ENCODE data around the gene ZCCHC24.

ZCCHC24 gene

DNA sequence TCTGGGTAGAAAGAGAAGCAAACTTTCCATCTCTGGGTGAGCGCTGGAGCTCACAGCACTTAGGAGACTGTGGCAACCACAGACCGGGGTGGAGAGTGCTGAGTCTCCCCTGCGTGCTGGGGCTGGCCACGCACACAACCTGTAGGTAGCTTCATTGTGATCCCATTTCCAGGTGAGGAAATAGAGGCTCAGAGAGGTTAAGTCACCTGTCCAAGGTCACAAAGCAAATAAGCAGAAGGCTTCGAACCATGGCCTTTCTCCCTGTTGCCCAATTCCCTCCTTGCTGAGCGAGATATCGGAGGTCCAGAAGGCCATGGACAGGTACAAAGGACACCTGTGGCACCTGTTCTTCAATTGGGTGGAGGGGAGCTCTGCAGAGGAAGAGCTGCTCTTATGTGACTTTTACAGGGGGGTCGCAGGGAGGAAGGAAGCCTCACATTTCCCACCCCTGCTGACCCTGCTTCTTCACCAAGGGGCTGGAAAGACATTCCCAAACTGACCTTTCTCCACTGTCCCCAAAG lies 39.4 kb downstream of the ZCCHC24 start:
- Histone ChIP-seq H3K9me3 (ENCODE audit: low read length) (no peaks in the 10 kb centered on the region), H3K36me3 (ENCODE audit: insufficient read depth, low read length) (no peaks in the 10 kb centered on the region), H3K4me1 (ENCODE audit: insufficient read depth, low read length) (peaks cover 20% of the 10 kb centered on the region), H2AFZ (ENCODE audit: low read depth, low read length) (no peak overlapping the region), H3K4me3 (ENCODE audit: low read length) (no peak overlapping the region), H3K27me3 (ENCODE audit: insufficient read depth, low read length) (no peaks in the 10 kb centered on the region)

DNA sequence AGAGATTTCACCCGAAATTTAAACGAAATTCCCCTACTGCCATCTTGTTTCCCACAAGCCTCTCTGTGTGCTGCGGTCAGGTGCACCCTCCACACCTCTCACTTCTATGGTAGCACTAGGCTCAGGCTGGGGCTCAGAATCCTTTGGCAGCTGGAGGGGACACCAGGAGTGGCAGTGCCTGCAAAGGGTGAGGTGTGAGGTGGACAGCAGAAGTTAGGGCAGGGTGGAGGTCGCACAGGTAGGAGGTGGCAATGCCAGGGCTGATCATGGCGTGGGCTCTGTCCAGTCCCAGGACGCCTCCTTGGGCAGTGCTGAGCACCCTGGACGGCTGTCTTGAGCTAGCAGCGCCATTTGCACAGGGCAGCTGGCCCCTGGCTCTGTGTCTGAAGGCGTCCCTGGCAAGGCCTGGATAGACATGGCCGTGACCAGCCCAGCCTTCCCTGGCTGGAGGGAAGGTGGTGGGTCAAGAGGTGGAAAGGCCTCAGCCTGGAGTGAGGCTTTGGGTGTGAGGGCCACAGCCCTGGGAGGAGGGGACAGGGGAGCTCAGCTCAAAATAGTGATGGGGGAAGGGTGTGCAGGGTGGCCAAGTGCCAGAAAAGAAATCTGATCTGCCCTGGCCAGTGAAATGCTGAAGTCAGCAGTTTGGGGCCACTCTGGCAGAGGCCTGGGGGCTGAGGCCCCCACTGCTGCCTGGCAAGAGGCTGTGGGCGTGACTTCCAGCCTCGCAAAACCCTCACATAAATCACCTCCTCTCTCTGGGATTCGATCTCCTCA lies 40.0 kb downstream of the ZCCHC24 start:
- peaks cover 20% of the 10 kb centered on the region for H3K4me1 ChIP-seq (ENCODE audit: insufficient read depth, low read length)
- no peaks in the 10 kb centered on the region for H3K9me3 ChIP-seq (ENCODE audit: low read length)
- no peak overlapping the region for H3K4me3 ChIP-seq (ENCODE audit: low read length)
- no peaks in the 10 kb centered on the region for H3K27me3 ChIP-seq (ENCODE audit: insufficient read depth, low read length)
- no peaks in the 10 kb centered on the region for H3K36me3 ChIP-seq (ENCODE audit: insufficient read depth, low read length)
- H2AFZ ChIP-seq (ENCODE audit: low read depth, low read length) = no peak overlapping the region

DNA sequence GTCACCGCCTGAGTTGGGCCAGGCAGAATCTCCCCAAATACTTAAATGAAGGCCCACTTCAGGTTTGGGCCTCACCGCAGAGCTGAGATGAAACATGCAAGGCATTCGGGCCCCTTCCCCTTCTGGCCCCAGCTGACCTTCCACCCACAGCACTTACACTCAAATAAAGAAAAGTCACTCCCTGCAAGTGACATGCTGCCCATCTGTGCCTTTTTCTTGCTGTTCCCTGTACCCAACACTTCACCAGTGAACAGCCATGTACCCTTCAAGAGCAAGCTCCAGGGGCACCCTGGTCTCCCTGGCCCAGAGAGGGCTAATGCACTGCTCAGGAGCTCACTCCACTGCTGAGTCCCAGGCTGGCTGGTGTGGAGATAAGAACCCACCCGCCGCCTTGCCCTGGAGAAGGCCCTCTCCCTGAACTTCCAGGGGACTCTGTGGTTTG lies 40.7 kb downstream of the ZCCHC24 start:
- Histone ChIP-seq H3K27me3 (ENCODE audit: insufficient read depth, low read length) (no peaks in the 10 kb centered on the region), H3K4me3 (ENCODE audit: low read length) (no peak overlapping the region), H2AFZ (ENCODE audit: low read depth, low read length) (no peak overlapping the region), H3K4me1 (ENCODE audit: insufficient read depth, low read length) (peaks cover 22% of the 10 kb centered on the region), H3K36me3 (ENCODE audit: insufficient read depth, low read length) (no peaks in the 10 kb centered on the region), H3K9me3 (ENCODE audit: low read length) (no peaks in the 10 kb centered on the region)

GRCh38 chr10:79404231-79404609 lies 41.2 kb downstream of the ZCCHC24 start:
- no peaks in the 10 kb centered on the region for H3K9me3 ChIP-seq (ENCODE audit: low read length)
- H3K27me3 ChIP-seq (ENCODE audit: insufficient read depth, low read length) = no peaks in the 10 kb centered on the region
- H3K36me3 ChIP-seq (ENCODE audit: insufficient read depth, low read length) = no peaks in the 10 kb centered on the region
- no peak overlapping the region for H3K4me3 ChIP-seq (ENCODE audit: low read length)
- no peak overlapping the region for H2AFZ ChIP-seq (ENCODE audit: low read depth, low read length)
- H3K4me1 ChIP-seq (ENCODE audit: insufficient read depth, low read length) = peaks cover 26% of the 10 kb centered on the region

DNA sequence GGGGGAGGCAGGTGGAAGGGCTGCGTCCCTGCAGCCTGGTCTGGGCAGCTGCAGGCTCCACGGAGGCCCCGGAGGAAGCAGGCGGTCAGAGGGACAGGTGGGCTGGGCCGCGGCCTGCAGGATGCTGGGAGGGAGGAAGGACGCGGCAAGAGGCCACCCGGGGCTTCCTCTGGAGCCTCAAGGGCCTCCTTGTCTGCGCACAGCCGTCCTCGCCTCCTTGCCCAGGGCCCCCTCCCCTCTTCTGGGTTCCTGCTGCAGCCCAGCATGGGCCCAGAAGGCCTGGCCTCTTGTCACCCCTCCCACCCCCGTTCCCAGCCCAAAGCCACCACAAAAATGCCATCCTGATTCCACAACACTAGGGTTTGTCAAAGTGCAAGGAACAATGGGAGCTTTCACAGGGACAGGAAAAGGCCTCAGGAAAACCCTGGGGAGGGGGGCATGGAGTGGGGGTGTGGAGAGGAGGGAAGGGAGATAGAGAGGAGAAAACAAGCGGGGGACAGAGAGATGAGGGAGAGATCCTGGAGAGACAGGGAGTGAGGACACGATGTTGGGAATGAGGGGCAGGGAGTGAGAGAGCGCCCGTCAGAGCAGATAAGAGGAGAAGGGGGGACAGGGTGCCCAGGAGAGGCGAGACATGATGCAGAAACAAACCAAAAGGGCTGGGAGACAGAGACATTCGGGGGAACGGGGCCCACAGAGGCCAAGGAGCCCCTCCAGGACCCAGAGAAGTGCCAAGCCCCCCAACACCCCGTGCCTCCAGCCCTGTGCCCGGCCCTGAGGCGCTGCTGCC lies 41.8 kb downstream of the ZCCHC24 start:
- H3K4me1 ChIP-seq (ENCODE audit: insufficient read depth, low read length) = peaks cover 32% of the 10 kb centered on the region
- no peak overlapping the region for H3K4me3 ChIP-seq (ENCODE audit: low read length)

DNA sequence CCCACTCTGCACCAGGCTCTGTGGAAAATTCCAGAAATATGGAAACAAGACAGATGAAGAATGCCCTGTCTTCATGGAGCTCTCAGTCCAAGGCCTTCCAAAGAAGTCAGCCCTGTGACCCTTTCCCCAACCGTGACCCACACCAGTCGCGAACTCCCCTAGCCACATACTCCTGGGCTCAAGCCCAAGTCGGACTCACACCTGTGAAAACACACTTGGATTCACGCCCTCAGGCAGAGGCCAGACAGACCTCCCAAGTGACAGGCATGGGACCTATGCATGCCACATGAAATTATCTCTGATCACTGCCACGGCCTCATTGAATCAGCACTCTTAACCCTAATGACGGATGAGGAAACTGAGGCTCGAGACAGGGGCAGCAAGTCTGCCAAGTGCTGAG lies 42.5 kb downstream of the ZCCHC24 start:
- Histone ChIP-seq H3K4me1 (ENCODE audit: insufficient read depth, low read length) (peaks cover 36% of the 10 kb centered on the region), H3K36me3 (ENCODE audit: insufficient read depth, low read length) (no peaks in the 10 kb centered on the region), H2AFZ (ENCODE audit: low read depth, low read length) (no peak overlapping the region), H3K4me3 (ENCODE audit: low read length) (no peak overlapping the region), H3K9me3 (ENCODE audit: low read length) (no peaks in the 10 kb centered on the region), H3K27me3 (ENCODE audit: insufficient read depth, low read length) (no peaks in the 10 kb centered on the region)

More for the DNA sequence above, 41.8 kb downstream of the ZCCHC24 start:
- no peaks in the 10 kb centered on the region for H3K27me3 ChIP-seq (ENCODE audit: insufficient read depth, low read length)
- no peaks in the 10 kb centered on the region for H3K9me3 ChIP-seq (ENCODE audit: low read length)
- no peak overlapping the region for H2AFZ ChIP-seq (ENCODE audit: low read depth, low read length)
- H3K36me3 ChIP-seq (ENCODE audit: insufficient read depth, low read length) = no peaks in the 10 kb centered on the region

DNA sequence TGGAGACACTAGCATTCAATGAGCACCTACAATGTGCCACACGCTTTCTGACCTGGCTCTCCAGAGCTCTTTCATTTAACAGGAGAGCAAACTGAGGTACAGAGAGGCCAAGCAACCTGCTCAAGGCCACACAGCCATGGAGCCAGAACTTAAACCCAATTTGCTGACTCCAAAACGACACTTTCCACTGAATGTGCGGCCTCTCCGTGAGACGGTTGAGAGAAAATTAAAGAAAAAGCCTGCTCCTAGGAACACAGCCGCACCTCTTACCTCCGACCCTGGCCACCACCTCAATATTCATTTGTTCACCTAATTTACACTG lies 42.8 kb downstream of the ZCCHC24 start:
- Histone ChIP-seq H3K4me1 (ENCODE audit: insufficient read depth, low read length) (peaks cover 36% of the 10 kb centered on the region), H3K4me3 (ENCODE audit: low read length) (no peak overlapping the region)

GRCh38 chr10:79401015-79401921 lies 44.2 kb downstream of the ZCCHC24 start:
- H3K4me3 ChIP-seq (ENCODE audit: low read length) = no peak overlapping the region
- no peaks in the 10 kb centered on the region for H3K36me3 ChIP-seq (ENCODE audit: insufficient read depth, low read length)
- no peak overlapping the region for H2AFZ ChIP-seq (ENCODE audit: low read depth, low read length)
- H3K4me1 ChIP-seq (ENCODE audit: insufficient read depth, low read length) = peaks cover 40% of the 10 kb centered on the region
- no peaks in the 10 kb centered on the region for H3K27me3 ChIP-seq (ENCODE audit: insufficient read depth, low read length)
- no peaks in the 10 kb centered on the region for H3K9me3 ChIP-seq (ENCODE audit: low read length)

More for the DNA sequence above, 42.8 kb downstream of the ZCCHC24 start:
- Histone ChIP-seq H3K27me3 (ENCODE audit: insufficient read depth, low read length) (no peaks in the 10 kb centered on the region), H3K9me3 (ENCODE audit: low read length) (no peaks in the 10 kb centered on the region), H2AFZ (ENCODE audit: low read depth, low read length) (no peak overlapping the region), H3K36me3 (ENCODE audit: insufficient read depth, low read length) (no peaks in the 10 kb centered on the region)

DNA sequence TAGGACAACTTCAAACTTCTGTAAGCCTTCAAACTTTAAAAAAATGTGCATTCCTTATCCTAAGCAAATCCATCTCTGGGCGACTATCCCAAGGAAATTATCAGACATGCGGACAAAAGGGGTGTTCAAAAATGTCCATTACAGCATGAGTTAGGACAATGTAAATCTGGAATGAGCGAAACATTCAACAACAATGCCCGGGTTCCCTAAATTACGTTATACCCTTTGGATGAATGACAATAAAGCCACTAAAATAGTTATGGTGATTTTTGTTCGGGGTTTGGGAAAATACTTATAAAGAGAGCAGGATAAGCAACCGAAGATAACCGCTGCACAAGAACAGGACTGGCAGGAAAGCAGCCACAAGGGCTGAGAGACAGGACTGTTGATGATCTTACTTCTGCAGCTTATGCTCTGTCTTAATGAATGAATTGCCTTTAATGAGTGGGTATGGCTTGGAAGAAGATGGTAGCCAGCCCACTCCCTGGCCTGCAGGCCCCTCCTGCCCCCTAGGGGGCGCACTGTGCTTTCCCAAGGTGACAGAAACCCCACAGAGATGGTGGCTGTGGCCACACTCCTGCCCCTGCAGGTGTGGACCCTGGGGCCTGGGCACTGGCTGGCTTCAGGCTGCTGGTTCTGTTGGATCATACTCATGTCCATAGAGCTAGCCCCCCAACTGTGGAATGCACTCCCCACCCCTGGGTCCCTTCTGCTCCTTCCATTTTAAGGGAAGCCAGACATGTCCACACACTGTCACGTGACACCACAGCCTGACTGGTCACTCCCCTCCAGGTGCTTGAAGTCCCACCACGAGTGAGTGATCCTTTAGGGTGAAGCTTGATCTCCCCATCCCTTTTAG lies 45.0 kb downstream of the ZCCHC24 start:
- Histone ChIP-seq H3K4me3 (ENCODE audit: low read length) (no peak overlapping the region), H3K9me3 (ENCODE audit: low read length) (no peaks in the 10 kb centered on the region), H3K4me1 (ENCODE audit: insufficient read depth, low read length) (peaks cover 37% of the 10 kb centered on the region), H2AFZ (ENCODE audit: low read depth, low read length) (no peak overlapping the region), H3K27me3 (ENCODE audit: insufficient read depth, low read length) (no peaks in the 10 kb centered on the region), H3K36me3 (ENCODE audit: insufficient read depth, low read length) (no peaks in the 10 kb centered on the region)

DNA sequence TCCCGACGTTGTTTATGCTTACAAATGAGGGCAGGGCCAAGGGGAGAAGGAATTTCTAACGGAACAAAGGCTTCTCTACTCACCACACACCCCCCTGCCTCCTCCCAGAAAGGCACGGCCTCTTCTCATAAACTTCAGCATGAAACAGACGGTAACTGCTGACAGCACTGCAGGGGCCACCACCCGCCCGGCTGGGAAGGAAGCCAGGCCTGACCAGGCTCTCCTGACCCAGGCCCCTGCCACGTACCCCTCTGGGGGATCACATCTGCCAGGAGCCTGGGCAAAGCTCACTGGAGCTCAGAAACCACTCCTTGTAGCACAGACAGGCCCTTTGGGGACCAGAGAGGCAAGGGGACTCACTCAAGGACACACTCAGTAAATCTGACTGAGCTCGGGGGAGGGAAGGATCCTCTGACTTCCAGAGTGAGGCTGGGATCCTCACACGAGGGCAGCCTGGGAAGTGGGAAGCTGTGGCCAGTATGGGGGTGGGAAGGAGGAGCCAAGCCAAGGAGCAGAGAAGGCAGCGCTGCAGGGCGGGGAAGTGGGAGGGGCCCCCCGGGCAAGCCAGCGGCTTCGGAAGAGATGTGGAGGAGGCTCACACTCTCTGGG lies 46.1 kb downstream of the ZCCHC24 start:
- Histone ChIP-seq H3K9me3 (ENCODE audit: low read length) (no peaks in the 10 kb centered on the region), H3K36me3 (ENCODE audit: insufficient read depth, low read length) (no peaks in the 10 kb centered on the region), H3K4me1 (ENCODE audit: insufficient read depth, low read length) (peaks cover 29% of the 10 kb centered on the region), H2AFZ (ENCODE audit: low read depth, low read length) (peak overlapping the region; percentile 33), H3K4me3 (ENCODE audit: low read length) (peak overlapping the region; percentile 7), H3K27me3 (ENCODE audit: insufficient read depth, low read length) (no peaks in the 10 kb centered on the region)

GRCh38 chr10:79398642-79399041 lies 46.8 kb downstream of the ZCCHC24 start:
- Histone ChIP-seq H3K4me3 (ENCODE audit: low read length) (no peak overlapping the region), H3K27me3 (ENCODE audit: insufficient read depth, low read length) (no peaks in the 10 kb centered on the region), H3K9me3 (ENCODE audit: low read length) (no peaks in the 10 kb centered on the region), H3K4me1 (ENCODE audit: insufficient read depth, low read length) (peaks cover 25% of the 10 kb centered on the region), H2AFZ (ENCODE audit: low read depth, low read length) (no peak overlapping the region), H3K36me3 (ENCODE audit: insufficient read depth, low read length) (no peaks in the 10 kb centered on the region)

Data from neuron (in vitro differentiated cells).